Stimulated activated naive CD8-positive, alpha-beta T cell treated with anti-CD3 and anti-CD28 coated beads, Interleukin-15, amount 100 ng/mL, for 72 hours (primary cell): ENCODE measurements around the gene CPLX1.
"Not testable (repeated sequence)": the region's sequence is repeated elsewhere in the genome, so short reads cannot be mapped to it uniquely, and the experiment has no call there.

Source experiments
- ATAC-seq: fragments of 150-1000 bp; cut with Tn5 transposase; 2 replicates; pipeline ENCODE4 v1.10.0; 2021; ENCODE audit warnings: mild to moderate bottlenecking, moderate library complexity
- DNase-seq, 2 donors: peaks; one replicate each; pipeline ENCODE4 v3.0.0; 2021 to 2022
- H3K27ac Mint-ChIP-seq, 2 donors: one replicate each; pipeline ENCODE4 v1.8.0; 2022; ENCODE audit warnings: mild to moderate bottlenecking in 2 of 2, mixed read lengths in 2 of 2, moderate library complexity in 2 of 2
- H3K27me3 Mint-ChIP-seq: one replicate; pipeline ENCODE4 v1.8.0; 2022; ENCODE audit warnings: mixed read lengths
- H3K4me1 Mint-ChIP-seq: one replicate; pipeline ENCODE4 v1.8.0; 2022; ENCODE audit warnings: mild to moderate bottlenecking, mixed read lengths
- H3K4me3 Mint-ChIP-seq, 2 donors: one replicate each; pipeline ENCODE4 v1.8.0; 2022; ENCODE audit warnings: mild to moderate bottlenecking in 2 of 2, mixed read lengths in 2 of 2, moderate library complexity in 1 of 2
- H3K9me3 Mint-ChIP-seq, 2 donors: one replicate each; pipeline ENCODE4 v1.8.0; 2022; ENCODE audit warnings: mixed read lengths in 2 of 2

The CPLX1 gene

DNA sequence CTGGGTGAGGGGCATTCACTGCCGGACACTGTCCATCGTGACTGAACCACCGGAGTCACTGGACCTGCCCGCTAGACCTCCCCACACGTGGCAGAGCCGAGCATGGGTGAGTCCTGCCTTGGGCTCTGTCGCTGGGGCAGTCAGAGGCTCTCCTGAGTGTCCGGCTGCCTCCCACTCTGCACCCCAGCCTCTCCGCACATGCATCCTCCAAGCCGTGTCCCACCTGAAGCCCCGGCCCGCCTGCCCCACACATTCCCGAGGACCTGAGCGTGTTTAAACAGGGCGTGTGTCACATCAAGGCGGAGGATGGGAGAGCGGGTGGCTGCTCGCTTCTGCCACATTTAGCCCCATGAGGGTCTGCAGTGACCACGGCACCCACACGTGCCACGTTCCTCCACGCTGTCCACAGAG, 4.7 kb downstream of the CPLX1 start:
- Mint-ChIP-seq H3K4me3 (no peak overlapping the region), H3K27ac (no peak overlapping the region), H3K9me3 (no peaks in the 10 kb centered on the region), H3K4me1 (peaks cover 8% of the 10 kb centered on the region), H3K27me3 (peaks cover 89% of the 10 kb centered on the region)
- no peak for DNase-seq
- no peak for ATAC-seq

DNA sequence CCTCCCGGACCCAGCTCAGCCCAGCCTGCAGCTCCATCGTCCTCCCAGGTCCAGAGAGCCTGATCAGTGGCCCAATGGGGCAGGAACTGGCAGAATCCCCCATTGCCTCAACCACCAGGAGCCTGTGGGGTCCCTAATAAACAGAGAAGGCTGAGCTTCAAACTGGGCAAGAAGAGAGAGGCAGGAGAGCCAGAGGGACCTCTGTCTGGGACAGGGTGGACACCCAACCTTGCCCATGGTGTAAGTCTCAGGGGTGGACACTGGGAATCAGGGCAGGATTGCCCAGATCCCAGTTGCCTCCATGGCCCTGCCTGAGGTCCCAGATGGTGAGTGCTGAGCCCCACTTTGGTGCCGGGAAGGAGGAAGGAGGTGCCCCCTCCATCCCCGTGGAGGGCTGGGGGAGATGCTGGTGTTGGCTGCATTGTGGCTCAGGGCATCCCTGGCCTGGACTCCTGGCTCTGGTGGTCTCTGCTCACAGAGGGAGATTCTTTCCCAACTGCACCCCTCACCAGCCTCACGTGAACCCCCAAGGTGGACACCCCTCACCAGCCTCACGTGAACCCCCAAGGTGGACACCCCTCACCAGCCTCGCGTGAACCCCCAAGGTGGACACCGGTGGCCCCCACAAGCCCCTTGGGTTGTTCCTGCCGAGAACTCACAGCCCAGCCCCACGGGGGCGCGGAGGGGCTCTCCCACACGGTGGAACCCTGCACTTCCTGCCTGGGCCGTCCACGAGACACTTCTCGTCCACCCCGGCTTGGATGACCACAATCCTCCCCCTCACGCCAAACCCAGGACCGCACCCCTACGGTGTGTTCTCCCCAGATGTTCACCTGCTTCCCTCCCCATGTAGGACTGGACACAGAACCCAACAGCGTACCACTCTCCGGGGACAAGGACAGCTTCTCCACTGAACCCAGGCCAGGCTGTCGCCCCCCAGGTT, 5.4 kb downstream of the CPLX1 start:
- H3K27ac Mint-ChIP-seq, result no peak overlapping the region
- H3K27me3 Mint-ChIP-seq, result peaks cover 96% of the 10 kb centered on the region
- no peak for DNase-seq
- H3K9me3 Mint-ChIP-seq, result no peaks in the 10 kb centered on the region
- H3K4me3 Mint-ChIP-seq, result no peak overlapping the region
- H3K4me1 Mint-ChIP-seq, result peaks cover 8% of the 10 kb centered on the region
- peak; percentile 15 for ATAC-seq

DNA sequence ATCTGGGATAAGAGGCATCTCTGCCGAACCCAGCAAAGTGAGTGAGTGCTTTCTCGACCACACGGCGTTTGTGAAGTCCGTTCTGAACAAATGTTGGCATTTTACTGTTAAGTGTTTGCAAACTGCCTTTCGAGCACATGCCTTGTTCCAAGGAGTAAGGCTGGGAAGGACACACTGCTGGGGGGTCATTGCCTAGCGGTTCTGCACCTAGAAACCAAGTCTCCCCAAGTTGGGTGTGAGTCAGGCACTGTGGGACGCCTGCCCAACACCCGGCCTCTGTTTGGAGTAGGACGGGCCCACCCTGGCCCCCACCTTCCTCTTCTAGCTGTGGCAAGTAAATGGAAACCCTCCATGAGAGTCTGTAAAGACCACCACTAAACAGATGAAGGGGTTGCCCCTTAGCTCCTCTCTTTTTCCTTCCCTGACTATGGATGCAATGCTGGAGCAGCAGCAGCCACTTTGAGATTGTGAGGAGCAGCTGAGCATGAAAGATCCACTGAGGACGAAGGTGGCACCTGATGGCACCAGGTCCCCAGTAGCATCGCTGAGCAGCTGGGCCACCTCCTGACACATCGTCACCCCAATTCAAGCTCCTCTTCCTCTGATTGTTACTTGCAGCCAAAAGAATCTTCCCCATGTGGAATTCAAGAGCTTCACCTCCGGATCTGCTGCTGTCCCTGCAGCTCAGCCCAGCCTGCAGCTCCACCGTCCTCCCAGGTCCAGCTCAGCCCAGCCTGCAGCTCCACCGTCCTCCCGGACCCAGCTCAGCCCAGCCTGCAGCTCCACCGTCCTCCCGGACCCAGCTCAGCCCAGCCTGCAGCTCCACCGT, 6.3 kb downstream of the CPLX1 start:
- H3K4me3 Mint-ChIP-seq, result no peak overlapping the region
- no peak overlapping the region for H3K27ac Mint-ChIP-seq
- no peaks in the 10 kb centered on the region for H3K9me3 Mint-ChIP-seq
- H3K27me3 Mint-ChIP-seq, result peaks cover 96% of the 10 kb centered on the region
- DNase-seq (no peak), ATAC-seq (no peak)
- peaks cover 3% of the 10 kb centered on the region for H3K4me1 Mint-ChIP-seq

DNA sequence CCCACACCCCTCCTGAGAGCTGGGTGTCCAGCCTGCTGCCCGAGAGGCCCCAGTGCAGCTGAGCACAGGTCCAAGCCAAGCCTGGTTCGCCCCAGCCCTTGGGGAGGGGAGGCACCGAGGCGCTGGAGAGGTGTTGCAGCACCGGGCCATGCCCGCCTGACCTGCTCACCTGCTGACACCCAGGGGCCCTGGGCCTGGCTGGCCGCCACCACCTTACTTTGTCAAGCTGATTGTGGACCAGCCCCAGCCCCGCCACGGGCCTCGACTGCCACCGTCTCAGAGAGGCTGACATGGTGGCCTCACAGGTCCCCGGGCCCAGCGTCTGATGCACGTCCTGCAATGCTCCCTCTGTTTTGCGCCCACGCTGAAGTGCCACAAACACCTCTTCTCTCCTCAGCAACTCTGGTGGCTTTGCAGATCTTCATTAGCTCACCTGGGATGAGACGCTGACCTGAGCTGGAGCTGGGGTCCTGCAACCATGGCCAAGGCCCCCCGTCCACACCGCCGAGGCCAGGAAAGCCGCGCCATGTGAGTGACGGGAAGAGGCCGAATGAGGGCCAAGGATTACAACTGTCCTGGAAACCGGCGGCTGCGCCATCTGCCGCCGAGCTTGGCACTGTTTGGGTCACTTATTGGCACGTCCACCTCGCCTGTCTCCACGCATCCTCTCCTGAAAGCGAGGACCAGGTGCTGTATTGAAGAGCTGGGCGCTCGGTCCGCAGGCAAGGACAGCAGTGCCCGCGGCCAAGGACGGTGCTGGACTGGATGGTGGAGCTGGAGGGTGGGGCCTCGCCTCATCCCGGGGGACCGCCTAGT, 7.6 kb downstream of the CPLX1 start:
- Mint-ChIP-seq H3K4me3 (no peak overlapping the region), H3K27ac (peak overlapping the region in 1 of 2 donors; percentile 9), H3K27me3 (peaks cover 96% of the 10 kb centered on the region), H3K9me3 (no peaks in the 10 kb centered on the region), H3K4me1 (no peaks in the 10 kb centered on the region)
- no peak for DNase-seq
- ATAC-seq, result no peak

DNA sequence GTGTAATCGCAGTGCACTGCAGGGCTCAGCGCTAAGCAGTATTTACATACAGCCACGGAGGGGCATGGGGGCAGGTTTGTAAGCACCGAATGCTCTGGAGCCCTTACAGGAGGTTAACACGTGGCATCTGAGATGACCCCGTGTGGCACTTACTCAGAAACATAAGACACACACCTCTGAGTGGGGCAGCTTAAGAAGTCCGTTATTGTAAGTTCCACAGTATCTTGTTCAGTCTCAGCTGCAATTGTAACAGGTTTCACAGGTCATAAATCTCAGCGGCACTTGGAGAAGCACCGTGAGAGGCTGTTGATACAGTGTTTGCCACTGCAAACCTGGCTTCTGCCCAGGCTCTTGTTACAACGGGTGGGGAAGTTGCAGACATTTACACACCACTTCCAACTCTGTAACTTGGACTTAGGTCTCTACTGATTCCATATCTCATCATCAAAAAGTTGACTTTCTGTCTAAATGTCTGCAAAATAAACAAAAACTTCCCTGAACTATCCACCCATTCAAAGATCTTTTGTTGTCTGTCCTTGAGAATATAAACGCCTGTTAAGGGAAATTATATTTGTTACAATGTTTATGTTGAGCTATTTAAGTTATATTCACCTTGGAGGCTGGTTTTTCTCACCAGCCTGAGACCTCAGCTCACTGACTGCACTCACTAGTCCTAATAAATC, 10.3 kb downstream of the CPLX1 start:
- Mint-ChIP-seq H3K4me1 (no peaks in the 10 kb centered on the region), H3K9me3 (no peaks in the 10 kb centered on the region), H3K4me3 (no peak overlapping the region), H3K27me3 (peaks cover 93% of the 10 kb centered on the region), H3K27ac (no peak overlapping the region)
- no peak for ATAC-seq
- no peak for DNase-seq

DNA sequence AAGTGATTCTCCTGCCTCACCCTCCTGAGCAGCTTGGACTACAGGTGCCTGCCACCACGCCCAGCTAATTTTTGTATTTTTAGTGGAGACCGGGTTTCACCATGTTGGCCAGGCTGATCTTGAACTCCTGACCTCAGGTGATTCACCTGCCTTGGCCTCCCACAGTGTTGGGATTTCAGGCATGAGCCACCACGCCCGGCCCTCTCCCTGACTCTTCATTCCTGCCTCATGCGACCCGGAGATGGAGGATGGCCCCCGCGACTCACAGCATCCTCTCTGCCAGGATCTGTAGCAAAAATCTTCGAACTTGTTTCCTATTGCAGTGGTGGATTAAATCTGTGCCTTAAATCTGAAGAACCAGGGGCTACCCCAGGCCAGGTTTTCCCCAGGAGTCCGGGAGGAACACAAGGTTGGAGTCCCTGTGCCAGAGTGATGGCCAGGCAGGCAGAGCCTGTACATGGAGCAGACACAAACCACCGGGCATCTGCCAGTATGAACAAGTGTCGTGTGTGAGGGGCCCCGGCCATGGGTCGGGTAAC, 11.5 kb downstream of the CPLX1 start:
- no peak for DNase-seq
- no peak overlapping the region for H3K4me3 Mint-ChIP-seq
- no peak for ATAC-seq
- no peaks in the 10 kb centered on the region for H3K4me1 Mint-ChIP-seq
- H3K27me3 Mint-ChIP-seq, result peaks cover 87% of the 10 kb centered on the region
- no peaks in the 10 kb centered on the region for H3K9me3 Mint-ChIP-seq
- no peak overlapping the region for H3K27ac Mint-ChIP-seq

DNA sequence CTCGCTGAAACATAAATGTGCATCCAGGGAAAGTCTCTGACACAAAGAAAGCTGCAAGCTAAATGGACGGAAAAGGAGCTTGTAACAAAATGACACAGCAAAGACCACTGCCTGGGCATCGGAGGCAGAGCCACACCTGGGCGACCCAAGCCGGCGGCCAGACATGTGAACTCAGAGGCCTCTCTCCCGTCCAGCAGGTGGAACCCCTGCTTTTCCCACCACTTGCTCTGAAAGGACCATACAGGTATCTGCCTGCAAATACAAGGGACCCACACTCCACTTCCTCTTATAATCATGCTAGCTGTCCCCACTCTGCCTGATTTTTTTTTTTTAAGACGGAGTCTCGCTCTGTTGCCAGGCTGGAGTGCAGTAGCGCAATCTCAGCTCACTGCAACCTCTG, 12.0 kb downstream of the CPLX1 start:
- H3K9me3 Mint-ChIP-seq, result no peaks in the 10 kb centered on the region
- H3K27me3 Mint-ChIP-seq, result peaks cover 85% of the 10 kb centered on the region
- no peak overlapping the region for H3K4me3 Mint-ChIP-seq
- H3K27ac Mint-ChIP-seq, result no peak overlapping the region
- DNase-seq, result no peak
- peak; percentile 49 for ATAC-seq
- H3K4me1 Mint-ChIP-seq, result no peaks in the 10 kb centered on the region

DNA sequence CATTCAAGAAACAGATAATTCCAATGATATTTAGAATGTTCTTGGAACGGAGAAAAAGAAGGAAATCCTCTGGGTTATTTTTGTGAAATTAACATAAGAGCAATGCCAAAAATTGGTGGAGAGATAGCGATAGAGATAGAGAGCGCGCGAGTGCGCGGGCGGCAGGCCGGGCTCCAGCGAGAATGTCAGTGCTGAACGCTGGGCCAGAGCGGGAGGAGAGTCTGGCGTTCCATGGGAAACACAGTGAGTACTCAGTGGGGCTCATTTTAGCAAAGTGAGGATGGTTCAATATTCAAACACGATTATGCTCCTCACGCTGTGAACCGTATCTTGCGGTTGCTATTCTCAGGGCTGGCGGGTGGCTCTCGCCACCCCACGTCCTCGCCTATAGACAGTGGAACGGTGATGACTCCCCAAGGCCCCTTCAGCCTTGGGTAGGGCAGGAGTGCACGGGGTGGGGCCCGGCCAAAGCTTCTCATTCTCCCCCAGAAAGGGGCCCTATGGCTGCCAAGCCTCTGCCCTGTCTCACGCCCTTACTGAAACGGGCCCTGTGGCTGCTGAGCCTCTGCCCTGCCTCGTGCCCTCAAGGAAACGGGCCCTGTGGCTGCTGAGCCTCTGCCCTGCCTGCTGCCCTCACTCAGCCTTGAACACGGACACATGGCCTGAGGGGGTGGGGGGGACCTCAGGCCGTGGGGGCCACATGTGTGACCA, 16.9 kb downstream of the CPLX1 start:
- DNase-seq, result no peak
- peaks cover 49% of the 10 kb centered on the region for H3K27me3 Mint-ChIP-seq
- peaks cover 0 to 5% of the 10 kb centered on the region in 2 donors for H3K9me3 Mint-ChIP-seq
- H3K4me3 Mint-ChIP-seq, result no peak overlapping the region
- H3K4me1 Mint-ChIP-seq, result no peaks in the 10 kb centered on the region
- no peak for ATAC-seq
- no peak overlapping the region for H3K27ac Mint-ChIP-seq

DNA sequence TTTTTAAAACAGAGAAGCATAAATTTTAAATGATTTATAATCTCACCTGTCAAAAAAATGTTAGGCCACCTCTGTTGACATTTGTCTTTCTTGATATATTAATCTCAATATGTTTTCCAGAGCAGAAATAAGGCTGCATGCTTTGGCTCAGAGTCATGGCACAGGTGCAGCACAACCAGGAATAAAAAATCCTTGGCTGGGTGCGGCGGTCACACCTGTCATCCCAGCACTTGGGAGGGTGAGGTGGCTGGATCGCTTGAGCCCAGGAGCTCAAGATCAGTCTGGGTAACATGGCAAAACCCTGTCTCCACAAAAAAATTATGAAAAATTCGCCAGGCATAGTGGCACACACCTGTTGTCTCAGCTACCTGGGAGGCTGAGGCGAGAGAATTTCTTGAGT, 18.1 kb downstream of the CPLX1 start:
- ATAC-seq, result no peak
- no peaks in the 10 kb centered on the region for H3K4me1 Mint-ChIP-seq
- no peak for DNase-seq
- peaks cover 0 to 5% of the 10 kb centered on the region in 2 donors for H3K9me3 Mint-ChIP-seq
- peaks cover 42% of the 10 kb centered on the region for H3K27me3 Mint-ChIP-seq
- no peak overlapping the region for H3K4me3 Mint-ChIP-seq
- H3K27ac Mint-ChIP-seq, result no peak overlapping the region

DNA sequence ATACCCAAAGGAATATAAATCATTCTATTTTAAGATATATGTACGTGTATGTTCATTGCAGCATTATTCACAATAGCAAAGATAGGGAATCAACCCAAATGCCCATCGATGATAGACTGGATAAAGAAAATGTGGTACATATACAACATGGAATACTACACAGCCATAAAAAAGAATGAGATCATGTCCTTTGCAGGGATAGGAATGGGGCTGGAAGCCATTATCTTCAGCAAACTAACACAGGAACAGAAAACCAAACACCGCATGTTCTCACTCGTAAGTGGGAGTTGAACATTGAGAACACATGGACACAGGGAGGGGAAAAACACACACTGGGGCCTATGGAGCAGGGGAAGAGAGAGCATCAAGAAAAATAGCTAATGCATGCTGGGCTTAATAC, 18.9 kb downstream of the CPLX1 start:
- ATAC-seq, H3K4me1 Mint-ChIP-seq, H3K9me3 Mint-ChIP-seq, H3K27ac Mint-ChIP-seq, DNase-seq, H3K4me3 Mint-ChIP-seq: not testable (repeated sequence)
- peaks cover 34% of the 10 kb centered on the region for H3K27me3 Mint-ChIP-seq

DNA sequence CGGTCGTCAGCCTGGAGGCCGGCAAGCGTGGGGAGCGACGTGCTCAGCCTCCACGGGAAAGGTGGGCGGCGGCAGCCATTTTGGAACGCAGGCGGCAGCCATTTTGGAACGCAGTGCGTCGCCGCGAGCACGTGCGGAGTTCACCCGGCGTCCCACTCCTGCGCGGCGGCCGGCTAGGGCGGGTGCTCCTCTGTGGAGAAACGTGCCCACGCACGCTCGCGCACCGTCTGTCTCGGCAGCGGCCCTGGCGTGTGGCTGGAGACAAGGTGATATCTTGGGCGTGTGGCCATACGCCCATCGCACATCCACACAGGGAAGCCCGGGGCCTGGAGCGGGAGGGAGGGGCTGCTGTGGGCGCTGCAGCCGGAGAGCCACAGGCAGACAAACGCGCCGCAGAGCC, 21.1 kb downstream of the CPLX1 start:
- DNase-seq, result no peak
- H3K27ac Mint-ChIP-seq, result no peak overlapping the region

DNA sequence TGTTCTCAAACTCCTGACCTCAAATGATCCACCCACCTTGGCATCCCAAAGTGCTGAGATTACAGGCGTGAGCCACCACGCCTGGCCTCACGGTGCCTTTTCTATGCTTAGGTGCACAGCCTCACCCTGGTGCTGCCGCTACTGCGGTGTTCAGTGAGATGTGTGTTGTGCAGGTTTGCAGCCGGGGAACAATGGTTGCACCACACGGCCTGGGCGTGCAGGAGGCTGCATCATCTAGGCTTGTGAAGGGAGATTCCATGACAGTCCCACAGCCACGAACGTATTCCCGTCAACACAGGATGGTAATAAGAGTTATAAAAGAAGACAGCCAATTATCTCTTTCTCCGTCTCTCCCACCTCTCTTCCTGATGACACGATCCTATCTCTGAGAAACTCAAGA, 22.0 kb downstream of the CPLX1 start:
- peaks cover 0 to 5% of the 10 kb centered on the region in 2 donors for H3K9me3 Mint-ChIP-seq
- H3K27ac Mint-ChIP-seq, result no peak overlapping the region
- peaks cover 19% of the 10 kb centered on the region for H3K27me3 Mint-ChIP-seq
- no peak for ATAC-seq
- H3K4me1 Mint-ChIP-seq, result peaks cover 12% of the 10 kb centered on the region
- no peak overlapping the region for H3K4me3 Mint-ChIP-seq
- no peak for DNase-seq

More for the DNA sequence above, 21.1 kb downstream of the CPLX1 start:
- no peak for ATAC-seq
- peaks cover 3% of the 10 kb centered on the region for H3K4me1 Mint-ChIP-seq
- H3K27me3 Mint-ChIP-seq, result peaks cover 19% of the 10 kb centered on the region
- H3K4me3 Mint-ChIP-seq, result no peak overlapping the region
- H3K9me3 Mint-ChIP-seq, result peaks cover 0 to 5% of the 10 kb centered on the region in 2 donors

DNA sequence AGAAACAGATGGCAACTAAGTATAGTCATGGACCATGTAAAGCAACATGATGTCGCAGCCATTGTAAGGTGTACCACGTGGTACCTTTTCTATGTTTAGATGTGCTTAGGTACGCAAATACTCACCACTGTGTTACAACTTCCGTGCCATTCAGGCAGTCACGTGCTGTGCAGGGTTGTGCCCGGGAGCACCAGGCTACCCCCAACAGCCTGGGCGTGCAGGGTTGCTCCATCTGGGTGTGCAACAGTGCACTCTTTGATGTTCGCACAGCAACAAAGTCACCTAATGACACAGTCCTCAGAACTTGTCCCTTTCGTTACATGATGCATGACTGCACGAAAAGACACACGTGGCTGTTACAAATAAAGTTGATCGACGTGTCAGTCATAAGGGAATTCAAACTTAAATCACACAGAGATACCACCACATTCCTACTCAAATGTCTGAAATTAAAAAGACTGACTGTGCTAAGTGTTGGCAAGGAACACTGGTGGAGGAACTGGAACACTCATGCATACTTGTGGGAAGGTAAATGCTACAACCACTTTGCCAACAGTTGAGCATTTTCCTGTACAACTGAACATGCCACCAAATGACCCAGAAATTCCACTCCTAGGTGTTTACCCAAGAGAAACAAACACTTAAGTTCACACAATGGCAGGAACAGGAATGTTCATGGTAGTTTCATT, 24.3 kb downstream of the CPLX1 start:
- H3K9me3 Mint-ChIP-seq, result peaks cover 0 to 5% of the 10 kb centered on the region in 2 donors
- H3K27me3 Mint-ChIP-seq, result peaks cover 16% of the 10 kb centered on the region
- peaks cover 23% of the 10 kb centered on the region for H3K4me1 Mint-ChIP-seq
- H3K27ac Mint-ChIP-seq, result no peak overlapping the region
- DNase-seq (no peak), ATAC-seq (no peak)
- no peak overlapping the region for H3K4me3 Mint-ChIP-seq

DNA sequence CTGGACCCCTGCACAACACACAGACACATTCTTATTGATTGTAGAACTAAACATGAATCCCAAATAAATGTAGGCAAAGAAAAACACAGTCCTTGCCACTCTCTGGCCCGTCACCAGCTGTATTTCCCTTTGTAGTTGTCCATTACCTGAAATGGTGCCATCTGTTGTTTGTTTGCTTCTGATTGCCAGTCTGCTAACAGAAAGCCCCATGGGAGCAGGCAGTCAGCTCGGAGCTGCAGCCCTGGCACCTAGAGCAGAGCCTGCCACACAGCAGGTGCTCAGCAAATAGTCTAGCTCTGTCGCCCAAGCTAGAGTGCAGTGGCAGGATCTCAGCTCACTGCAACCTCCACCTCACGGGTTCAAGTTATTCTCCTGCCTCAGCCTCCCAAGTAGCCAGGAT, 28.9 kb downstream of the CPLX1 start:
- peaks cover 46% of the 10 kb centered on the region for H3K27me3 Mint-ChIP-seq

More for the DNA sequence above, 28.9 kb downstream of the CPLX1 start:
- Mint-ChIP-seq H3K9me3 (no peaks in the 10 kb centered on the region), H3K4me1 (peaks cover 51% of the 10 kb centered on the region), H3K27ac (no peak overlapping the region), H3K4me3 (no peak overlapping the region)
- ATAC-seq (no peak), DNase-seq (no peak)
